Pancreas (tissue), 10 donors: ENCODE results near the gene AGR2. TPM values are rescaled to one million over a fixed set of nuclear protein-coding genes. Genes with fewer than 3 reads are reported as not detected.

Experiments used
- ATAC-seq, 4 donors: fragments of 200-7000 bp; cut with Tn5 transposase; one replicate each; pipeline versions ENCODE4 v1.8.0 to v1.9.1; 2020; ENCODE audit warnings: mild to moderate bottlenecking in 4 of 4, moderate library complexity in 4 of 4
- DNase-seq, 6 donors: peaks; one replicate each; pipeline ENCODE4 v3.0.0-alpha.2; 2020
- FAIRE-seq: peaks from 2 replicates; lab custom pipeline; 2012; peaks lifted over from hg19 to GRCh38; lab: Jason Lieb, UNC
- H3K27ac ChIP-seq, 4 donors: fragments of 200-600 bp; sonication (generic); 1 replicate in 3 of 4; 2 replicates in 1 of 4; pipeline versions ENCODE4 v1.5.0 to v1.8.0; 2020
- H3K27me3 ChIP-seq, 4 donors: fragments of 200-600 bp; one replicate each; pipeline ENCODE4 v1.8.0; 2021
- H3K36me3 ChIP-seq, 3 donors: fragments of 200-600 bp; sonication (generic) in 1 of 3; one replicate each; pipeline versions ENCODE4 v1.5.0 to v1.8.0; 2020 to 2021
- H3K4me1 ChIP-seq, 3 donors: fragments of 200-600 bp; one replicate each; pipeline ENCODE4 v1.8.0; 2021
- H3K4me3 ChIP-seq, 4 donors: fragments of 200-600 bp; sonication (generic) in 2 of 4; one replicate each; pipeline versions ENCODE4 v1.5.0 to v1.8.0; 2020 to 2021
- H3K9me3 ChIP-seq, 4 donors: fragments of 200-600 bp; one replicate each; pipeline ENCODE4 v1.8.0; 2021
- WGBS, 2 donors: extraction: QIAGEN DNeasy Blood & Tissue Kit; methylation state at CpG; one replicate each; pipeline ENCODE4 v1.1.7; 2013; 5-methylcytosine and 5-hydroxymethylcytosine counted together
- intact Hi-C, 3 donors: fragments of 100-400 bp; cut with DNase I; formaldehyde crosslinking; loops; one replicate each; pipeline versions ENCODE4 v1.11.1 to v1.14.2; 2022
- polyA plus RNA-seq, 2 donors: library from polyadenylated mRNA; stranded (reverse); fragments of 200-250 nt; gene quantifications; one replicate each; pipeline ENCODE4 v1.2.3, GENCODE V29; 2013
- total RNA-seq, 6 donors: library from RNA; stranded (reverse); fragmentation: NEBNext Ultra II Directional in 4 of 6; extraction: Animal tissue kit (Norgen Biotek cat#: 25700) in 4 of 6; gene quantifications; one replicate each; pipeline versions ENCODE4 v1.2.1 to v1.2.4, GENCODE V29; 2021 to 2023
- TF ChIP-seq, protein P1 (sequence below), 4 donors: fragments of 200-600 bp; sonication (generic) in 3 of 4; IDR thresholded peaks; one replicate each; pipeline versions ENCODE4 v1.5.0 to v1.8.0; 2021; ENCODE audit warnings: antibody characterized with exemption in 4 of 4
- donor health status: healthy with polysubstance abuse.
- donor health status: DM: no; HTN: no; CAD: no; lungs with moderate emphysema.
- donor health status: DM: no; HTN: no; CAD: no.
- donor health status: control.
- donor health status: control.
- donor health status: Bipolar disorder and iron deficiency.
- donor health status: DM: yes; HTN: yes; CAD: no.
- donor health status: DM: no; HTN: no; CAD: no.
- donor health status: DM: no; HTN: no; CAD: no.
- donor health status: DM: yes; HTN: yes; CAD: no.

Gene AGR2
- total and polyA plus RNA-seq, 8 donors: 2.3 to 31.5 (median 11.5) TPM

DNA sequence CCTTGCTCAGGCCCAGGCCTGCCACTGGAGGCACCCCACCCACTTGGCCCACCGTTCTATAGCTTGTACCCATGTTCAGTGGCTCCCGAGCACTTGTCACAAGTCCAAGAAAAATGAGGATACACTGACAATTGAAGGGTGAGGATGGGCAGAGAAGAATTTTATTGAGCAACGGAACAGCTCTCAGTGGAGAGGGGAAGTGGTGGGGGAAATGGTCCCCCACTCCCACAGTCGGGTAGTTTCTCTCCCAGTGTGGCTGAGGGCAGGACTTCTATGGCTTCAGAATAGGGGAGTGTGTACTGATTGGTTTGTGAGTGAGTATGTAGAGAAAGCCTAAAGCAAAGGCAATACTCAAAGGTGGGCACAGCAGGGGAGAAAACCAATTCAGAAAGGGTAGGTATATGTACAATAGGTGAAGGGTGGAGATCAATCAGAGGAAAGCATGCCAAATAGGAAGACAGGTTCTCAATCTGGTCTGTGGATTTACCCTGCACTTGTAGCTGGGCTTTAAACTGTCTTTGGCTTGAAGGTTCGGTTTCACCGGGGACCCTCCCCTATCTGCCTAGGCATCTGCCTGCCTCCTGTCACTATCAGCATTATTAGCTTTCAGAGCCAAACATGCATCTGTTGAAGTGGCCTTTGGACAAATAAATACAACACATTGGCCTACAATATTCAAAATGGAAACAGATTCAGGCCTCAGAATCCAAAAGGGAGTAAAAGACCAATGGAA lies 60.1 kb downstream of the AGR2 start:
- WGBS, 2 donors: 81 to 91% methylated on average over 6 of the region's 6 CpGs
- Histone ChIP-seq H3K27me3 (no peaks in the 10 kb centered on the region), H3K4me3 (no peak overlapping the region), H3K36me3 (no peaks in the 10 kb centered on the region), H3K27ac (no peak overlapping the region), H3K4me1 (peaks cover 0 to 9% (median 0%) of the 10 kb centered on the region in 3 donors), H3K9me3 (no peaks in the 10 kb centered on the region)
- intact Hi-C loops: no loop called here
- FAIRE-seq (no peak), ATAC-seq (no peak), DNase-seq (no peak)
- TF ChIP-seq, protein P1, sequence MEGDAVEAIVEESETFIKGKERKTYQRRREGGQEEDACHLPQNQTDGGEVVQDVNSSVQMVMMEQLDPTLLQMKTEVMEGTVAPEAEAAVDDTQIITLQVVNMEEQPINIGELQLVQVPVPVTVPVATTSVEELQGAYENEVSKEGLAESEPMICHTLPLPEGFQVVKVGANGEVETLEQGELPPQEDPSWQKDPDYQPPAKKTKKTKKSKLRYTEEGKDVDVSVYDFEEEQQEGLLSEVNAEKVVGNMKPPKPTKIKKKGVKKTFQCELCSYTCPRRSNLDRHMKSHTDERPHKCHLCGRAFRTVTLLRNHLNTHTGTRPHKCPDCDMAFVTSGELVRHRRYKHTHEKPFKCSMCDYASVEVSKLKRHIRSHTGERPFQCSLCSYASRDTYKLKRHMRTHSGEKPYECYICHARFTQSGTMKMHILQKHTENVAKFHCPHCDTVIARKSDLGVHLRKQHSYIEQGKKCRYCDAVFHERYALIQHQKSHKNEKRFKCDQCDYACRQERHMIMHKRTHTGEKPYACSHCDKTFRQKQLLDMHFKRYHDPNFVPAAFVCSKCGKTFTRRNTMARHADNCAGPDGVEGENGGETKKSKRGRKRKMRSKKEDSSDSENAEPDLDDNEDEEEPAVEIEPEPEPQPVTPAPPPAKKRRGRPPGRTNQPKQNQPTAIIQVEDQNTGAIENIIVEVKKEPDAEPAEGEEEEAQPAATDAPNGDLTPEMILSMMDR (IDR thresholded peaks at IDR 0.05): no peak

DNA sequence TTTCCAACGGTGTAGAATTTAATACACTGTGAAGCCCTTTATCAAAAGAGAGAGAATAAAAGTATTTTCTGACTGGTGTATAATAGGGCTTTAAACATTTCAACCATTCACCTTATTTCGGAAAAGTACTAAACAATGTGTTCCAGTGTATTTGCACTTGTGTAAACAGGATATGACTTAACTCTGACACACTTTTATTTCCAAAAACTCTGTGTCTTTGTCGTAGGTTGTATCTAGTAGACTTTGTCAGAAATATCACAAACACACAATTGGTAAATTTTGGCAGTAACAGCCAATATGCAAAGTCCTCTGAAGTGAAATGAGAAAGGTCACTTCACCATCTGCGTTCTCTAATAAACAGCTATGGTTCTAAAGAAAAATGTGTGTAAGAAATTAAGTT lies 61.6 kb downstream of the AGR2 start:
- FAIRE-seq (no peak), DNase-seq (no peak), ATAC-seq (no peak)
- intact Hi-C loops: no loop called here
- TF ChIP-seq, protein P1 (IDR thresholded peaks at IDR 0.05): no peak
- Histone ChIP-seq H3K27ac (no peak overlapping the region), H3K36me3 (no peaks in the 10 kb centered on the region), H3K27me3 (no peaks in the 10 kb centered on the region), H3K4me3 (no peak overlapping the region), H3K4me1 (peaks cover 0 to 9% (median 0%) of the 10 kb centered on the region in 3 donors), H3K9me3 (no peaks in the 10 kb centered on the region)
- 30 to 34% methylated on average over 4 of the region's 4 CpGs for WGBS, 2 donors

DNA sequence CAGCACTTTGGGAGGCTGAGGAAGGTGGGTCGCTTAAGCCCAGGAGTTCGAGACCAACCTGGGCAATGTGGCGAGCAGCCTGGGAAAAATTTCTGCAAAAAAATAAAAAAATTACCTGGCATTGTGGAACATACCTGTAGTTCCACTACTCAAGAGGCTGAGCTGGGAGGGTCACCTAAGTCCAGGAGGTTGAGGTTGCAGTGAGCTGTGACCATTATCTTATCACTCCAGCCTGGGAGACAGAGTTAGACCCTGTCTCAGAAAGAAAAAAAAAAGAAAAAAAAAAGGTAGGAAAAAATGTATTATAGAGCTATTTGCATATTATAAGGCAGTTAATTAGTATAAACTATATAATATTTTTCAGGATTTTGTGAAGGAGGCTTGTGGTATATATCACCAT lies 62.3 kb downstream of the AGR2 start:
- DNase-seq (no peak), ATAC-seq (no peak), FAIRE-seq (no peak)
- intact Hi-C loops: no loop called here
- Histone ChIP-seq H3K27ac (no peak overlapping the region), H3K9me3 (no peaks in the 10 kb centered on the region), H3K4me1 (peaks cover 0 to 9% (median 0%) of the 10 kb centered on the region in 3 donors), H3K4me3 (no peak overlapping the region), H3K27me3 (no peaks in the 10 kb centered on the region), H3K36me3 (no peaks in the 10 kb centered on the region)
- 63 to 97% methylated on average over 3 of the region's 3 CpGs for WGBS, 2 donors
- TF ChIP-seq, protein P1 (IDR thresholded peaks at IDR 0.05): no peak

Other genes with a start within 250 kb of the AGR2 start
- 10 to 100 TPM in 1 of 6 donors, 1 to 10 TPM in 5; 6.3 to 11.4 (median 8.2) TPM for gene ANKMY2, start 159.2 kb downstream of the AGR2 start, total RNA-seq
- 1 to 10 TPM; 3.9 to 8.9 TPM for gene ANKMY2, start 159.2 kb downstream of the AGR2 start, polyA plus RNA-seq
- 10 to 100 TPM; 15.3 to 29.9 (median 21.1) TPM for gene BZW2, start 158.8 kb downstream of the AGR2 start, total RNA-seq
- 10 to 100 TPM; 10.5 to 12.9 TPM for gene BZW2, start 158.8 kb downstream of the AGR2 start, polyA plus RNA-seq
- gene TSPAN13, start 51.2 kb downstream of the AGR2 start, total RNA-seq: 10 to 100 TPM; 30.7 to 64.6 (median 53.0) TPM
- 10 to 100 TPM; 49.3 to 64.9 TPM for gene TSPAN13, start 51.2 kb downstream of the AGR2 start, polyA plus RNA-seq
- 1 to 10 TPM in 5 of 6 donors, under 1 TPM in 1; 0.83 to 7.8 (median 3.4) TPM for gene AGR3, start 77.0 kb upstream of the AGR2 start, total RNA-seq
- gene AGR3, start 77.0 kb upstream of the AGR2 start, polyA plus RNA-seq: 10 to 100 TPM in 1 of 2 donors, 1 to 10 TPM in 1; 5.6 to 19.2 TPM